Measurements from ENCODE around the gene MEAF6.
"Not testable (repeated sequence)": the region's sequence is repeated elsewhere in the genome, so short reads cannot be mapped to it uniquely, and the experiment has no call there.

The MEAF6 gene

GRCh38 chr1:37529888-37530287 is 15.3 kb upstream of the MEAF6 start:
- not testable (repeated sequence) for DNase-seq

GRCh38 chr1:37519613-37520012 is 5.0 kb upstream of the MEAF6 start:
- DNase-seq = no peak

DNA sequence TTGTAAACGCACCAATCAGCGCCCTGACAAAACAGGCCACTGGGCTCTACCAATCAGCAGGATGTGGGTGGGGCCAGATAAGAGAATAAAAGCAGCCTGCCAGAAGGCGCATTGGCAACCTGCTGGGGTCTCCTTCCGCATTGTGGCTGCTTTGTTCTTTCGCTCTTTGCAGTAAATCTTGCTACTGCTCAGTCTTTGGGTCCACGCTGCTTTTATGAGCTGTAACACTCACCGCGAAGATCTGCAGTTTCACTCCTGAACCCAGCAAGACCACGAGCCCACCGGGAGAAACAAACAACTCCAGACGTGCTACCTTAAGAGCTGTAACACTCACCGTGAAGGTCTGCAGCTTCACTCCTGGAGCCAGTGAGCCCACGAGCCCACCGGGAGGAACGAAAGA is 4.4 kb upstream of the MEAF6 start:
- DNase-seq = not testable (repeated sequence)

GRCh38 chr1:37518241-37518640 is 3.7 kb upstream of the MEAF6 start:
- not testable (repeated sequence) for DNase-seq

GRCh38 chr1:37517569-37517968 is 3.0 kb upstream of the MEAF6 start:
- DNase-seq = no peak

- no peak for DNase-seq
These were observed 844 bp upstream of the MEAF6 start for GRCh38 chr1:37515185-37516034.

- no peak for DNase-seq
These were observed 694 bp downstream of the MEAF6 start for GRCh38 chr1:37513795-37514349.

- no peak for DNase-seq
These were observed 5.4 kb downstream of the MEAF6 start for GRCh38 chr1:37509181-37509580.

DNA sequence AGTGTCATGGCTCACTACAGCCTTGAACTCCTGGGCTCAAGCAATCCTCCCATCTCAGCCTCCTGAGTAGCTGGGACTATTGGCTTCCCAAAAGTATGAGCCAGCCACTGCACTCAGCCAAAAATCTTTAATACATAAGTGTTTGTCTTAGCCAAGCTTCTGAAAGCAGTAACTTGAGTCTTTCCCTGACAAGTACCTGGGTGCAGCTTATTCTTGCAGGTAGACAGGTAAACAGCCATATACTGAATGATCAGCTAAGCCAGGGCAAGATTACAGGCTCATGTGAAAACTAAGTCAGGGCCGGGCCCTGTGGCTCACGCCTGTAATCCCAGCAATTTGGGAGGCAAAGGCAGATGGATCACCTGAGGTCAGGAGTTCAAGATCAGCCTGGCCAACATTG is 7.8 kb downstream of the MEAF6 start:
- DNase-seq = no peak

DNA sequence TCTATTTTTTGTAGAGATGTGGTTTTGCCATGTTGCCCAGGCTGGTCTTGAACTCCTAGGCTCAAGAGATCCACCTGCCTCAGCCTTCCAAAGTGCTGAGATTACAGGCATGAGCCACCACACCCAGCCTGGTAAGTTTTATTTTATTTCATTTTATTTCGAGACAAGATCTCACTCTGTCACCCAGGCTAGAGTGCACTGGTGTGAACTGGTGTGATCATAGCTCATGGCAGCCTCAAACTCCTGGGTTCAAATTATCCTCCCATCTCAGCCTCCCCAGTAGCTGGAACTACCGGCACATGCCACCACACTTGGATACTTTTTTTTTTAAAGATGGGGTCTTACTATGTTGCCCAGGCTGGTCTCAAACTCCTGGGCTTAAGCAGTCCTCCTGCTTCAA is 11.8 kb downstream of the MEAF6 start:
- not testable (repeated sequence) for DNase-seq

DNA sequence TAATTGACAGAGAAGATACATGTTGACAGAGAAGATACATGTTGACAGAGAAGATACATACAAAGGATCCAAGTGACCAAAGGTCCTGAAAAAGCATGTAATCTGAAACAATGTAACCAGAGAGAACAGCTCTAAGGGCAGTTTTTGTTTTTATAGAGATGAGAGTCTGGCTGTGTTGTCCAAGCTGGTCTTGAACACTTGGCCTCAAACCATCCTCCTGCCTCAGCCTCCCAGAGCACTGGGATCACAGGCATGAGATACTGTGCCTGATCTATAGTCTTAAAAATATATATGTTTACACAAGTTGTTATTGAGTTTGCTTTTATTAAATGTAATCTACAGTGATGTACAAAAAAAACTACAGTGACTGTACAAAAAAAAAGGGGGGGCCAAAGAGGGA is 12.5 kb downstream of the MEAF6 start:
- no peak for DNase-seq

DNA sequence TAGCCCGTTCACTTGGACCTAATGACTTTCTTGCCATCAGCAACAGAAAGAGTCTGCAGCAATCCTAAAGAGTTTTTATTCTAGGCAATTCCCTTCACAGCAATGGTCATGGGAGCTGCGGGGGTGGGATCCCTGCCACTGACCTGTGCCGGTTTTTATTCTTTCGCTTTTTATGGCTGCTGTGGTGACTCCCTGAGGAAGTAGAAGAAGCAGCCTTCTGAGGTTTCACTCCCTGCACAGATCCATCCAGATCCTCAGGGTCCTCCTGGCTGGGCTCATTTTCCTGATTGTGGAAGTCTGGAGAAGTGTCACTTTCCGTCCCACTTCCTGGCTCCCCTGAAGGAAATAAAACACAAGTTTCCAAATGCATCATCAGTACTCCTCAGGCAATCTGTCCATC is 12.9 kb downstream of the MEAF6 start:
- no peak for DNase-seq

GRCh38 chr1:37498872-37499617 is 15.5 kb downstream of the MEAF6 start:
- no peak for DNase-seq

GRCh38 chr1:37497832-37498231 is 16.7 kb downstream of the MEAF6 start:
- DNase-seq = no peak

DNA sequence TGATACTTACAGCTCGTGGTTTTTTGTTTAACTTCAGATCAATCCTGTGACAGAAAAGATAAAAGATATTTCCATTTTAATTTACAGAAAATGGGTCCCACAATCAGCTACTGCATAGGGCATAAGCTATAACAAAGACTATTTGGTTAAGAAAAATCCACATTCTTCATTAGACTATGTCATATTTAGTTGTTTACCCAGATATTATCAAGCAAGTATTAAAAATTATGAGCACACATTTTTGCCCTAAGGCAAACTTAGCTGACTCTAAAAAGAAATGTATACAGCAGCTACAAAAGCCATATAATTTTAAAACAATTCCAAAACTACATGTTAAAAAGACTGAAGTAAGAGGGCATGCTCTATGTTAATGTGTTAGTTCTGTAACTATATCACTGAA is 18.7 kb downstream of the MEAF6 start:
- no peak for DNase-seq

DNA sequence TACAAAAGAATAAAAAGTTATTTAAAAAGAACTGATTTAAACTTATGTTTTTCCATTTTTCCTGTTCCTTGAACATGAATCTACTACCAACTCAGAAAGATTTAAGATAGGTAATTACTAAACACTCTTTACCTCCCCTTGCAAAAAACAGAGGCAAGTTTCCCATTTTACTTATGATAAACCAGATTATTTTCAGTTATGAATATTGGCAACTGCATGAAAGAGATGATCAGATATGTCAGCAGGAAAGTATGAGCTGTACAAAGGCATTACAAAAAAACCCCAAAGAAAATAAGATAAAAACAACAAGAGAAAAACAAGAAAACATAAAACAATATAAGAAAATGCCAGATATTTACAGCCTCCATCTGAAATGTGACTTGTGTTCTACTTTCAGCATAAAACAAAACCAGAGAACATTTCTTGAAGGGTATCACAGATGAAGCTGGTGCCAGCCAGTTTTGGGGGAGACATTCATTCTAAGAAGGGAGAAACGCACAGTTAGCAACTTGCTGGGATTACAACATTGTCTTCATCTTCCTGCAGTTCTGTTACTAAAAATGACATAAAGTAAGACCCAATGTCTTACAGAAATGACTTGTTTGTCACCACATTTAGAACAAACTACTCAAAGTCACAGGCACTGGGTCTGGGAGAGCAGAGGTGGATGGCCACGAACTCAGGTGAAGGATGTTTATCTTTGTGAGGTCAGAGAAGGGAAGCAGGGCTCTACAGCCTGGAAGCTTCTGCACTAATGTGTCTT is 21.0 kb downstream of the MEAF6 start:
- DNase-seq = no peak

DNA sequence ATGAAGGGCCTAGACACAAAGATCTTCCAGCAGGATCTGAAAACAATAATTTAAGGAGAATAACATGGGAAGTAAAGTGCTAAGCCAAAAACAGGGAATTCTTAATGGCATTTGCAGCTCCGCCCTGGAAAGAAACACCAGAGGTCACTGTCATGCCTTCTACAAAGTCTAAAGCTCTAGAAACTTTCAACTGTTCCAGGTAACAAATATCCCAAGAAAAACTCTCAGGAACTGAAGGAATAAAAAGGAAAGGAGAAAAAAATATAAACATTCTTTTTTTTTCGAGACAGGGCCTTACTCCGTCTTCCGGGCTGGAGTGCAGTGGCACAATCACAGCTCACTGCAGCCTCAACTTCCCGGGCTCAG is 27.0 kb downstream of the MEAF6 start:
- no peak for DNase-seq

GRCh38 chr1:37486680-37487618 is 27.6 kb downstream of the MEAF6 start:
- peak; percentile 31 for DNase-seq

- DNase-seq = no peak
These were observed 28.5 kb downstream of the MEAF6 start for GRCh38 chr1:37485902-37486679.

- DNase-seq = no peak
These were observed 30.1 kb downstream of the MEAF6 start for GRCh38 chr1:37484325-37485051.

DNA sequence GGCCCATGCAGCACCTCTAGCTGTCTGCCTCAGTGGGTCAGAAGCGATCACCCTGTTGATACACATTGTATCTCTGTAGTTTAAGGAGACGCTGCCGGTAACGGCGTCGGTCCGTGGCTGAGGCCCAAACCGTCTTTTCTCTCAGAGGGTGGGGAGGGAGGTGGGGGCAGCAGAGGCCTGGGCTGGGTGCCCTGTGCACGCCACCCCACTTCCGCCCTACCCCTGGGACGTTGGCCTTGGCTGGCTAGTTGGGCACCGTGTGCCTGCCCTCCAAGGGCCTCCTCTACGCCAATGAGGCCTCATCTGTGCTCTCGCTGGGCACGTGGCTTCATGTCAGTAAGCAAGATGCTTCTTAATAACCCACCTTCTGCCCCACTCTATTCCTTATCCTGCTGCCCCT is 30.8 kb downstream of the MEAF6 start:
- DNase-seq = no peak
